Caco-2 (cell line): ENCODE data around the gene PLEKHG3. TPM values are rescaled to one million over a fixed set of nuclear protein-coding genes. Genes with fewer than 3 reads are reported as not detected.
"Not testable (repeated sequence)": the region's sequence is repeated elsewhere in the genome, so short reads cannot be mapped to it uniquely, and the experiment has no call there.

Experiments
- BruUV-seq: library from RNA; stranded (reverse); fragments of 400-500 nt; replicated peaks from 2 replicates; lab custom pipeline; 2021; lab: Mats Ljungman, UMichigan
- CTCF ChIA-PET: fragments of 300-600 bp; sonication (Branson Sonifier 250); formaldehyde crosslinking; loops from one replicate; lab custom pipeline; 2022; ENCODE audit warnings: antibody characterized with exemption; lab: Charles Lee
- POLR2A ChIA-PET: fragments of 300-600 bp; sonication (Branson Sonifier 250); formaldehyde crosslinking; loops from one replicate; lab custom pipeline; 2022; ENCODE audit warnings: antibody characterized with exemption; lab: Charles Lee
- DNase-seq, 2 experiments: peaks; one replicate each; pipeline versions ENCODE4 v3.0.0 to v3.0.0-alpha.2; 2020 to 2022
- H3K27me3 ChIP-seq: replicated peaks from 2 replicates; pipeline ENCODE4 v1.6.0; 2011; ENCODE audit warnings: low read length; ENCODE audit not compliant: control insufficient read depth, insufficient read depth
- H3K36me3 ChIP-seq: 2 replicates; pipeline ENCODE4 v1.5.1; 2011; ENCODE audit warnings: low read length; ENCODE audit not compliant: control insufficient read depth, insufficient read depth
- H3K4me1 ChIP-seq: fragments of 250-450 bp; sonication (Bioruptor Pico); 2 replicates; pipeline ENCODE4 v1.5.1; 2020; ENCODE audit warnings: mild to moderate bottlenecking
- H3K4me3 ChIP-seq: 2 replicates; pipeline ENCODE4 v1.5.1; 2011; ENCODE audit warnings: low read depth, mild to moderate bottlenecking, control low read depth, low read length
- H3K9me3 ChIP-seq: fragments of 250-450 bp; sonication (Bioruptor Pico); 2 replicates; pipeline ENCODE4 v1.5.1; 2020; ENCODE audit warnings: mild to moderate bottlenecking, moderate library complexity
- H3K27ac Mint-ChIP-seq: one replicate; pipeline ENCODE4 v1.8.0; 2022; ENCODE audit warnings: mixed read lengths; ENCODE audit not compliant: unreplicated experiment
- H3K27me3 Mint-ChIP-seq: one replicate; pipeline ENCODE4 v1.8.0; 2022; ENCODE audit warnings: mixed read lengths; ENCODE audit not compliant: insufficient read depth, unreplicated experiment
- H3K36me3 Mint-ChIP-seq: one replicate; pipeline ENCODE4 v1.8.0; 2022; ENCODE audit warnings: mild to moderate bottlenecking, mixed read lengths; ENCODE audit not compliant: insufficient read depth, unreplicated experiment
- H3K4me1 Mint-ChIP-seq: one replicate; pipeline ENCODE4 v1.8.0; 2022; ENCODE audit warnings: low read depth, mixed read lengths; ENCODE audit not compliant: unreplicated experiment
- H3K4me3 Mint-ChIP-seq: one replicate; pipeline ENCODE4 v1.8.0; 2022; ENCODE audit warnings: mild to moderate bottlenecking, moderate library complexity, mixed read lengths; ENCODE audit not compliant: unreplicated experiment
- H3K9me3 Mint-ChIP-seq: one replicate; pipeline ENCODE4 v1.8.0; 2022; ENCODE audit warnings: mixed read lengths; ENCODE audit not compliant: unreplicated experiment
- CTCF ChIP-seq, 2 experiments: fragments of 200-600 bp in 1 of 2; IDR thresholded peaks; 1 replicate in 1 of 2; 2 replicates in 1 of 2; pipeline versions ENCODE4 v1.5.1 to v1.8.0; 2011 to 2022; ENCODE audit warnings: antibody characterized with exemption in 1 of 2, control low read depth in 1 of 2, inconsistent platforms in 1 of 2, low read depth in 1 of 2, low read length in 1 of 2, mild to moderate bottlenecking in 1 of 2, moderate library complexity in 1 of 2; ENCODE audit not compliant: insufficient read depth in 1 of 2, severe bottlenecking in 1 of 2, unreplicated experiment in 1 of 2
- intact Hi-C: fragments of 100-400 bp; cut with micrococcal nuclease; formaldehyde crosslinking; loops from one replicate; pipeline ENCODE4 v1.10.0; 2022; ENCODE audit not compliant: unreplicated experiment
- total RNA-seq: library from RNA; stranded (reverse); gene quantifications from 2 replicates; pipeline ENCODE4 v1.2.3, GENCODE V29; 2022

The PLEKHG3 gene
- total RNA-seq, 1 experiment from 2014 or later, result 85.9 TPM

- CTCF ChIA-PET, result interaction anchor here (0.5 to 1.8 kb wide), 3 partner anchors 17 to 173 kb away, joined by 3 to 5 read pairs (median 5); no protein-coding TSS in a partner anchor
- H3K9me3 ChIP-seq, result no peaks in the 10 kb centered on the region
Observed at GRCh38 chr14:64688031-64688430, 16.2 kb upstream of the PLEKHG3 start.

GRCh38 chr14:64688811-64689281 is 15.4 kb upstream of the PLEKHG3 start:
- Histone ChIP-seq H3K4me1 (peaks cover 14% of the 10 kb centered on the region), H3K9me3 (no peaks in the 10 kb centered on the region), H3K36me3 (no peaks in the 10 kb centered on the region), H3K4me3 (no peak overlapping the region), H3K27me3 (no peaks in the 10 kb centered on the region)
- H3K9me3 Mint-ChIP-seq, result no peaks in the 10 kb centered on the region
- DNase-seq, result no peak
- no TSS peak for BruUV-seq
- no peak for TF ChIP-seq CTCF (IDR thresholded peaks at IDR 0.05; ENCODE audit: insufficient read depth in 1 of 2, low read depth in 1 of 2, low read length in 1 of 2, severe bottlenecking in 1 of 2, unreplicated experiment in 1 of 2)
- H3K36me3 Mint-ChIP-seq, result no peaks in the 10 kb centered on the region
- no peaks in the 10 kb centered on the region for H3K27me3 Mint-ChIP-seq
- H3K4me3 Mint-ChIP-seq, result no peak overlapping the region
- H3K27ac Mint-ChIP-seq, result no peak overlapping the region
- peaks cover 19% of the 10 kb centered on the region for H3K4me1 Mint-ChIP-seq
- POLR2A ChIA-PET, result interaction anchor here (0.9 kb wide), 1 partner anchor 16 kb away, joined by 3 read pairs; the partner anchor contains the start of gene PLEKHG3
- CTCF ChIA-PET, result interaction anchor here (0.6 to 1.8 kb wide), 5 partner anchors 10 to 259 kb away, joined by 3 to 6 read pairs (median 5); no protein-coding TSS in a partner anchor
- intact Hi-C loops, result no loop called here

More at GRCh38 chr14:64688031-64688430, 16.2 kb upstream of the PLEKHG3 start:
- intact Hi-C loops, result no loop called here
- no peak overlapping the region for H3K27ac Mint-ChIP-seq
- Histone ChIP-seq H3K36me3 (no peaks in the 10 kb centered on the region), H3K4me1 (peaks cover 14% of the 10 kb centered on the region), H3K4me3 (no peak overlapping the region), H3K27me3 (no peaks in the 10 kb centered on the region)
- H3K4me1 Mint-ChIP-seq, result peaks cover 19% of the 10 kb centered on the region
- no peaks in the 10 kb centered on the region for H3K36me3 Mint-ChIP-seq
- H3K4me3 Mint-ChIP-seq, result no peak overlapping the region
- H3K9me3 Mint-ChIP-seq, result no peaks in the 10 kb centered on the region
- no peak for TF ChIP-seq CTCF (IDR thresholded peaks at IDR 0.05; ENCODE audit: insufficient read depth in 1 of 2, low read depth in 1 of 2, low read length in 1 of 2, severe bottlenecking in 1 of 2, unreplicated experiment in 1 of 2)
- DNase-seq, result no peak
- no TSS peak for BruUV-seq
- H3K27me3 Mint-ChIP-seq, result no peaks in the 10 kb centered on the region
- POLR2A ChIA-PET, result no interaction called here

- Mint-ChIP-seq H3K4me3 (no peak overlapping the region), H3K27me3 (no peaks in the 10 kb centered on the region), H3K9me3 (no peaks in the 10 kb centered on the region), H3K27ac (no peak overlapping the region), H3K36me3 (no peaks in the 10 kb centered on the region), H3K4me1 (peaks cover 19% of the 10 kb centered on the region)
- peaks cover 14% of the 10 kb centered on the region for H3K4me1 ChIP-seq
- no peak for TF ChIP-seq CTCF (IDR thresholded peaks at IDR 0.05; ENCODE audit: insufficient read depth in 1 of 2, low read depth in 1 of 2, low read length in 1 of 2, severe bottlenecking in 1 of 2, unreplicated experiment in 1 of 2)
- DNase-seq, result no peak
- POLR2A ChIA-PET, result interaction anchor here (0.9 kb wide), 1 partner anchor 15 kb away, joined by 3 read pairs; the partner anchor contains the start of gene PLEKHG3
- intact Hi-C loops, result no loop called here
- no TSS peak for BruUV-seq
- CTCF ChIA-PET, result interaction anchor here (0.6 to 1.8 kb wide), 3 partner anchors 10 to 259 kb away, joined by 4 to 6 read pairs (median 5); no protein-coding TSS in a partner anchor
- H3K27me3 ChIP-seq, result no peaks in the 10 kb centered on the region; the same call in 1 of the 2 replicates
- no peaks in the 10 kb centered on the region for H3K9me3 ChIP-seq
- no peaks in the 10 kb centered on the region for H3K36me3 ChIP-seq
- no peak overlapping the region for H3K4me3 ChIP-seq
Observed at GRCh38 chr14:64689289-64689688, 14.9 kb upstream of the PLEKHG3 start.

- DNase-seq, BruUV-seq, POLR2A ChIA-PET, H3K27me3 Mint-ChIP-seq, H3K9me3 ChIP-seq, intact Hi-C loops, H3K9me3 Mint-ChIP-seq, H3K27me3 ChIP-seq, H3K4me3 ChIP-seq, H3K4me3 Mint-ChIP-seq, H3K27ac Mint-ChIP-seq, H3K36me3 ChIP-seq, CTCF ChIA-PET, H3K36me3 Mint-ChIP-seq: not testable (repeated sequence)
- peaks cover 19% of the 10 kb centered on the region for H3K4me1 ChIP-seq
- H3K4me1 Mint-ChIP-seq, result peaks cover 28% of the 10 kb centered on the region
Observed at GRCh38 chr14:64690607-64691006, 13.6 kb upstream of the PLEKHG3 start.
